GM12878 (cell line): ENCODE measurements around the gene ECI1. TPM values are rescaled to one million over a fixed set of nuclear protein-coding genes. Genes with fewer than 3 reads are reported as not detected.

Experiments used
- ATAC-seq: fragments of 200-7000 bp; cut with Tn5 transposase; 3 replicates; pipeline ENCODE4 v1.9.1; 2020; ENCODE audit warnings: mild to moderate bottlenecking, moderate library complexity
- BruUV-seq: library from RNA; stranded (reverse); fragments of 400-500 nt; replicated peaks from 2 replicates; lab custom pipeline; 2021; lab: Mats Ljungman, UMichigan
- CTCF ChIA-PET: fragments of 300-600 bp; sonication (Branson Sonifier 250); formaldehyde crosslinking; extraction: SDS; loops from one replicate; lab custom pipeline; 2021; ENCODE audit warnings: inconsistent platforms; lab: Yijun Ruan, JAX
- POLR2A ChIA-PET: fragments of 350-600 bp; formaldehyde crosslinking; extraction: SDS; loops from one replicate; lab custom pipeline; 2021; ENCODE audit warnings: inconsistent platforms; lab: Charles Lee
- RAD21 ChIA-PET: fragments of 300-600 bp; sonication (Branson Sonifier 250); formaldehyde crosslinking; loops from one replicate; lab custom pipeline; 2023; ENCODE audit warnings: antibody characterized with exemption; ENCODE audit not compliant: unreplicated experiment; lab: Charles Lee
- SMC1A ChIA-PET: fragments of 300-600 bp; sonication (Branson Sonifier 250); formaldehyde crosslinking; loops from one replicate; lab custom pipeline; 2023; ENCODE audit not compliant: unreplicated experiment, uncharacterized antibody; lab: Charles Lee
- DNase-seq: peaks from one replicate; pipeline ENCODE4 v3.0.0-alpha.2; 2011; ENCODE audit warnings: low read depth, low spot score
- FAIRE-seq: peaks from 3 replicates; lab custom pipeline; 2011; peaks lifted over from hg19 to GRCh38; lab: Jason Lieb, UNC
- H2AFZ ChIP-seq: 2 replicates; pipeline ENCODE4 v1.6.0; 2011; ENCODE audit warnings: low read depth, low read length, control low read depth; ENCODE audit not compliant: control insufficient read depth
- H3K27ac ChIP-seq: 2 replicates; pipeline ENCODE4 v1.5.1; 2011; ENCODE audit warnings: control low read depth; ENCODE audit not compliant: control insufficient read depth, insufficient read depth
- H3K27me3 ChIP-seq, 2 experiments: replicated peaks in 1 of 2; 2 replicates each; pipeline versions ENCODE4 v1.6.0 to v1.6.1; 2011; ENCODE audit warnings: low read length in 1 of 2; ENCODE audit not compliant: control insufficient read depth in 2 of 2, insufficient read depth in 2 of 2
- H3K36me3 ChIP-seq, 2 experiments: 2 replicates each; pipeline ENCODE4 v1.5.1; 2011; ENCODE audit warnings: low read length in 1 of 2; ENCODE audit not compliant: control insufficient read depth in 2 of 2, insufficient read depth in 2 of 2
- H3K4me1 ChIP-seq: 2 replicates; pipeline ENCODE4 v1.6.1; 2011; ENCODE audit warnings: mild to moderate bottlenecking, low read length, moderate library complexity, mixed read lengths; ENCODE audit not compliant: control insufficient read depth, insufficient read depth
- H3K4me2 ChIP-seq: 2 replicates; pipeline ENCODE4 v1.6.0; 2011; ENCODE audit warnings: control low read depth; ENCODE audit not compliant: control insufficient read depth, insufficient read depth
- H3K4me3 ChIP-seq: fragments of 200-600 bp; sonication (generic); 2 replicates; pipeline ENCODE4 v1.5.1; 2016
- H3K79me2 ChIP-seq: 2 replicates; pipeline ENCODE4 v1.6.0; 2011; ENCODE audit warnings: low read length; ENCODE audit not compliant: control insufficient read depth, insufficient read depth
- H3K9ac ChIP-seq: 2 replicates; pipeline ENCODE4 v1.8.0; 2011; ENCODE audit warnings: low read length, control low read depth, mixed read lengths; ENCODE audit not compliant: control insufficient read depth, insufficient read depth
- H3K9me3 ChIP-seq: replicated peaks from 3 replicates; pipeline ENCODE4 v1.5.1; 2011; ENCODE audit warnings: mild to moderate bottlenecking, low read length; ENCODE audit not compliant: control insufficient read depth, insufficient read depth
- H4K20me1 ChIP-seq: 2 replicates; pipeline ENCODE4 v1.6.0; 2011; ENCODE audit not compliant: control insufficient read depth, insufficient read depth
- ESRRA ChIP-seq: IDR thresholded peaks from 2 replicates; pipeline ENCODE4 v1.6.1; 2012; ENCODE audit warnings: mild to moderate bottlenecking, low read length, improper control_type of control experiment
- SUZ12 ChIP-seq: fragments of 200-600 bp; sonication (generic); IDR thresholded peaks from one replicate; pipeline ENCODE4 v1.6.1; 2018; ENCODE audit warnings: antibody characterized with exemption, mild to moderate bottlenecking; ENCODE audit not compliant: unreplicated experiment
- WGBS: methylation state at CpG from one replicate; pipeline ENCODE4 v1.1.6; 2016; ENCODE audit warnings: low lambda C conversion rate; ENCODE audit not compliant: insufficient replicate concordance, insufficient coverage; ENCODE audit errors: missing lambda C conversion rate; 5-methylcytosine and 5-hydroxymethylcytosine counted together
- in situ Hi-C: fragments of 300-500 bp; cut with MboI; formaldehyde crosslinking; loops from 9 replicates; pipeline ENCODE4 v1.14.3; 2018; ENCODE audit warnings: mixed read lengths
- intact Hi-C: fragments of 100-400 bp; cut with micrococcal nuclease; formaldehyde crosslinking; loops from one replicate; pipeline ENCODE4 v1.14.2; 2022; ENCODE audit not compliant: unreplicated experiment
- polyA plus RNA-seq, 11 experiments: library from polyadenylated mRNA; depleted of rRNA in 4 of 11; unstranded in 6 of 11; stranded (reverse) in 5 of 11; fragments of >200 nt; fragmentation: Nextera tagmentation in 4 of 11; fragmentation: Illumina TruSeq in 1 of 11; extraction: Ambion mirVana in 4 of 11; extraction: Trizol in 1 of 11; gene quantifications; 1 replicate in 1 of 11; 2 replicates in 10 of 11; pipeline versions ENCODE4 v1.2.1 to v1.2.3, GENCODE V29; 2011 to 2016; ENCODE audit warnings: inconsistent platforms in 2 of 11, missing spikeins in 2 of 11, low read depth in 1 of 11
- total RNA-seq, 4 experiments: library from RNA; depleted of rRNA in 3 of 4; stranded (reverse); fragments of >200 nt in 3 of 4; fragmentation: Illumina TruSeq in 1 of 4; extraction: Trizol in 1 of 4; gene quantifications; 2 replicates each; pipeline versions ENCODE4 v1.2.1 to v1.2.3, GENCODE V29; 2013 to 2021
- TF ChIP-seq, protein P1 (sequence below): fragments of 450-650 bp; formaldehyde crosslinking; IDR thresholded peaks from 2 replicates; pipeline ENCODE4 v1.5.0; 2022; ENCODE audit warnings: mild to moderate bottlenecking, missing genetic modification characterization

ECI1 gene
- total and polyA plus RNA-seq, 10 of the 15 experiments (the other 5 are each of a cell fraction or from before 2014, with no cell fraction given): 2.2 to 82.1 (median 24.8) TPM

DNA sequence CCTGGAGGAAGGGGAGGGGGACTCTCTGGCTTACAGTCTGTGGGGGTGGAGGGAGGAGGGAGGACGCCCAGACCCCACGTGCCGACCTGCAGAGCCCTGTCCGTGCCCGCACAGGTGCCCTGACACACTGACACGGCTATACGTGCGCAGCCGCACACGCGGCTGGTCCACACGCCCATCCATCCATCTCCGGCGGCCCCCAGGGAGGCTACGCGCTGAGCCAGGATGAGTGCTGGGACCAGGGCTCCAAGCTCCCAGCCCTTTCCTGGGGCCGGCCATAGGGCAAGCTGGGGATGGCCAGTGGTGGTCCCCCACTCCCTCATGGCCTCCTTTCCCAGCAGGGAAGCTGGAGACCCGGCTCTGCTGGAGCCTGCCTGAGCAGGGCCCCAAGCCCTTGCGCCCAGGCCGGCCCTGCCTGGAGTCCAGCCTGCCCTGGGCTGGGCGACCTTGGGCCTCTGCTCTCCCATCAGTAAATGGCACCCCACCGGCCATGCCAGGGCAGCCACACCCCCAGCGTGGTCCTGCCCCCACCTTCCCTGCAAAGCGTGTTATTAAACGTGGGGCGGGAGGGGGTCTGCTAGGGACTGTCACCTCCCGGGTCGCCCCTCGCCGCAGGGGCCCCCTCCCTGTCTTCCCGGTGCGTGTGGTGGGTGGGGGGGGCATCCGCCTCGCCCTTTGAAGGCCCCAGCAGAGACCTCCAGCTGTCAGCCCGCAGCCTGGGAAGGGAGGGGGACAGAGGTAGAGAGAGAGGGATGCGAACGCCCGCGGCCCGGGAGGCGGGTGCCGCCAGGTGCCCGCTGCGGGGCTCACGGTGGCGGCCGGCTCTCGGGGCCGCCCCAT, 55.8 kb downstream of the ECI1 start:
- intact Hi-C loops (loop anchor here (2.0 kb wide), 1 partner anchor 305 kb away; no protein-coding TSS in a partner anchor), in situ Hi-C loops (no loop called here)
- ATAC-seq: peak; percentile 36
- H3K4me2 ChIP-seq: 0 out of 2 replicates have a peak overlapping the region, but pooled peaks have one; percentile 25
- TF ChIP-seq, protein P1, sequence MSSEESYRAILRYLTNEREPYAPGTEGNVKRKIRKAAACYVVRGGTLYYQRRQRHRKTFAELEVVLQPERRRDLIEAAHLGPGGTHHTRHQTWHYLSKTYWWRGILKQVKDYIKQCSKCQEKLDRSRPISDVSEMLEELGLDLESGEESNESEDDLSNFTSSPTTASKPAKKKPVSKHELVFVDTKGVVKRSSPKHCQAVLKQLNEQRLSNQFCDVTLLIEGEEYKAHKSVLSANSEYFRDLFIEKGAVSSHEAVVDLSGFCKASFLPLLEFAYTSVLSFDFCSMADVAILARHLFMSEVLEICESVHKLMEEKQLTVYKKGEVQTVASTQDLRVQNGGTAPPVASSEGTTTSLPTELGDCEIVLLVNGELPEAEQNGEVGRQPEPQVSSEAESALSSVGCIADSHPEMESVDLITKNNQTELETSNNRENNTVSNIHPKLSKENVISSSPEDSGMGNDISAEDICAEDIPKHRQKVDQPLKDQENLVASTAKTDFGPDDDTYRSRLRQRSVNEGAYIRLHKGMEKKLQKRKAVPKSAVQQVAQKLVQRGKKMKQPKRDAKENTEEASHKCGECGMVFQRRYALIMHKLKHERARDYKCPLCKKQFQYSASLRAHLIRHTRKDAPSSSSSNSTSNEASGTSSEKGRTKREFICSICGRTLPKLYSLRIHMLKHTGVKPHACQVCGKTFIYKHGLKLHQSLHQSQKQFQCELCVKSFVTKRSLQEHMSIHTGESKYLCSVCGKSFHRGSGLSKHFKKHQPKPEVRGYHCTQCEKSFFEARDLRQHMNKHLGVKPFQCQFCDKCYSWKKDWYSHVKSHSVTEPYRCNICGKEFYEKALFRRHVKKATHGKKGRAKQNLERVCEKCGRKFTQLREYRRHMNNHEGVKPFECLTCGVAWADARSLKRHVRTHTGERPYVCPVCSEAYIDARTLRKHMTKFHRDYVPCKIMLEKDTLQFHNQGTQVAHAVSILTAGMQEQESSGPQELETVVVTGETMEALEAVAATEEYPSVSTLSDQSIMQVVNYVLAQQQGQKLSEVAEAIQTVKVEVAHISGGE (CRISPR knock-in tag): no peak
- TF ChIP-seq ESRRA (no peak), SUZ12 (peak; percentile 28)
- TF ChIP-seq, all 136 proteins: peak for 1
- 7% methylated on average over 29 of the region's 49 CpGs for WGBS
- Histone ChIP-seq H2AFZ (no peak overlapping the region), H3K9ac (no peak overlapping the region), H3K9me3 (no peaks in the 10 kb centered on the region), H3K36me3 (no peaks in the 10 kb centered on the region), H3K27me3 (peaks cover 12 to 15% of the 10 kb centered on the region in 2 experiments), H3K79me2 (no peaks in the 10 kb centered on the region), H3K4me3 (no peak overlapping the region), H3K4me1 (no peaks in the 10 kb centered on the region; the same call in 1 of the 2 replicates), H3K27ac (no peak overlapping the region), H4K20me1 (no peaks in the 10 kb centered on the region)
- ChIA-PET POLR2A (interaction anchor here (0.6 kb wide), 1 partner anchor 9 kb away, joined by 3 read pairs; no protein-coding TSS in a partner anchor), RAD21 (interaction anchor here (0.7 to 1.5 kb wide), 4 partner anchors 56 to 306 kb away, joined by 3 to 11 read pairs (median 7); partner anchors contain the start of gene ECI1), CTCF (interaction anchor here (0.7 to 2.0 kb wide), 11 partner anchors 16 to 306 kb away, joined by 3 to 10 read pairs (median 3); partner anchors contain the start of genes ECI1 and PGP), SMC1A (no interaction called here)
- no peak for DNase-seq
- no peak for FAIRE-seq
- BruUV-seq: no TSS peak
